TTC549 (cell line): ENCODE results near the gene ATXN7L3.
"Not testable (repeated sequence)": the region's sequence is repeated elsewhere in the genome, so short reads cannot be mapped to it uniquely, and the experiment has no call there.

ENCODE experiments used
- FAIRE-seq: peaks from 2 replicates; lab custom pipeline; 2012; peaks lifted over from hg19 to GRCh38; lab: Jason Lieb, UNC

Gene ATXN7L3

DNA sequence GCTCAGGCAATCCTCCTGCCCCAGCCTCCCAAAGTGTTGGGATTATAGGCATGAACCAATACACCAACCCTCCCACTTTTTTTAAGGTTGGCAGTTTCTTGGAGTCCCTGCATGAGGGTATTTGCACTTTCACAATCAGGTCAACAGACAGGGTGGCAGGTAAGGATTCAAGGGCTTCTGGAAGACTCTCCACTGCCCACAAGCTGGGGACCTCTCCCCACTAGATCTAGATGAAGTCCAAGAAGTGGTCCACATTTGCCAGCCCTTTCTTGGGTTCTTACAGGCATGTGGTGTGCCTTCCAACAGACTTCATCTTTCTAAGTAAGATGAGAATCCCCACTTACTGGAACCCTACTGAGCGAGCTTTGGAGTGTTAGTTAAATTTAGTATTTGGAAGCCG, 25.3 kb downstream of the ATXN7L3 start:
- FAIRE-seq, result no peak

DNA sequence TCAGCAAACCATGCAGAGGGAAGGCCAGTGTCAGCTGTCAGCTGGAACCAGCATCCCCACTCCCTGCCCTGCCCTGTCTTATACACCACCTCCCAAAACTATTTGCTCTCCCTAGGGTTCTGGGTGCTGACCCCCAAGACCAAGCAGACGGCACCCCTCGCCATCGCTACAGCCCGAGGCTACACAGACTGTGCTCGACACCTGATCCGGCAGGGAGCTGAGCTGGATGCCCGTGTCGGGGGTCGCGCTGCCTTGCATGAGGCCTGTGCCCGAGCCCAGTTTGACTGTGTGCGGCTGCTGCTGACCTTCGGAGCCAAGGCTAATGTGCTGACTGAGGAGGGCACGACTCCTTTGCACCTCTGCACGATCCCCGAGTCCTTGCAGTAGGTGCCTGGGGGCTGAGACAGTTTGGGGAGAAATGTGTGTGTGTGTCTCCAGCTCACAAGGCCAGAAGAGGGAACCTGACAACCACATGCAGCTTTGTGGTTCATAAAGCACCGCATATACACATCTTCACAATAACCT, 27.7 kb downstream of the ATXN7L3 start:
- FAIRE-seq, result no peak

- FAIRE-seq, result no peak
These were observed 29.0 kb downstream of the ATXN7L3 start, which contains the start of gene ASB16 for GRCh38 chr17:44170499-44171201. TSS of gene ASB16 (plus strand) at chr17:44170704. CDS start at chr17:44170790, 86 bp downstream.

DNA sequence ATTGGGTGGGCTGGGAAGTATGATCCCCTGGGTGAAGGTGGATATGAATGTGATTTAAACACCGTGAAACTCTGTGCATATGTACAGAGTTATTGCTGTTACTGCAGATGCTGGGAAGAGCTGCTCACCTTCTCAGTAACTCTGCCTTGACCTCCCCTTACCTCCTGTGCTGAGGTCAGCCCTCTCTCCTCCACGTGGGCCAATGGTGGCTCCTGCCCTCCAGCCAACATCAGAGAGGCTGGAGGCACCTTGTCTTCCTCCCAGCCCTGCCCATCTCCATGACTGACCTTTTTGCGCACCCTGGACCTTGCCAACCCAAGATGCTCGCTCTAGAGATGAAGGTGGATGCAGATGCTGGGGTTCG, 29.6 kb downstream of the ATXN7L3 start:
- FAIRE-seq, result no peak

DNA sequence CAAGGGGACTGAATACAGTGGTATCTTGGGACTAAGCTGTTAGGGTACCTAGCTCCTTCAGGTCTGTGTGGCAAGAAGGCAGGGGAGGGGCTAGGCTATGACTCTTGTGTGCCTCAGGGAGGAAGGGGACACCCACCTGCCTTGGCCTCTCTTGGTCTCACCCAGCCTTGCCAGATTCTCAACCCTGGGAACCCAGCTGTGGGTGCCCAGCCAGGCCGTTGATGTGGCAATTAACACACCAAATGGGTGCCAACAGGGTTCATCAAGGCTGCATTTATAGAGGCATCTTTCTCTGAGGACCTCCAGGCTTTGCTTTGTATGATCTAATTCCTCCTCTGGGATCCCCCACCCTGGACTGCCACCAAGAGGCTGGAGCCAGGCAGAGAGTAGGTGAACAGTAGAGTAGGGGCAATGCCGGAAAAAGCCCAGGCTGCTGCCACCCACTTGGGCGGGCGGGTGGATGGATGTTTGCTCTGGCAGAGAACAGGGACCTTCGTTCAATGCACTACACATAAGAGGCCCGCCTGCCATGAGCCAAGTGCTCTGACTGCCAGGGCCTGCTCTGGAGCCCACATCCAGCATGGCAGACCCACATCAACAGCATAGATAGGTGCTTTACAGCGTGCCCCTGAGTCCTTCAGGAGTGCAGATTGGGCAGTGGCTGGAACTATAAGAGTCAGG, 32.4 kb downstream of the ATXN7L3 start:
- no peak for FAIRE-seq

DNA sequence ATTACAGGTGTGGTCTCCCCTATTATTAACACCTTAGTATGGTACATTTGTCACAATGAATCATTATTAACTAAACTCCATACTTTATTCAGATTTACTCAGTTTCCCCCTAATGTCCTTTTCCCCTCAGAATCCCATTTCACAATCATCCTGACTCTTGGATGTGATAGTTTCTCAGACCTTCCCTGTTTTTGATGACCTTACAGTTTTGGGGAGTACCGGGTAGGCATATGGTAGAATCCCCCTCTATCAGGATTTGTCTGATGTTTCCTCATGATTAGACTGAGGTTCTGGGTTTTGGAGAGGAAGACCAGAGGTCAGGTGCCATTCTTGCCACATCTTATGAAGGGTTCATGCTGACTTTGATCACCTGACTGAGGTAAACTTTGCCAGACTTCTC, 35.2 kb downstream of the ATXN7L3 start:
- no peak for FAIRE-seq

DNA sequence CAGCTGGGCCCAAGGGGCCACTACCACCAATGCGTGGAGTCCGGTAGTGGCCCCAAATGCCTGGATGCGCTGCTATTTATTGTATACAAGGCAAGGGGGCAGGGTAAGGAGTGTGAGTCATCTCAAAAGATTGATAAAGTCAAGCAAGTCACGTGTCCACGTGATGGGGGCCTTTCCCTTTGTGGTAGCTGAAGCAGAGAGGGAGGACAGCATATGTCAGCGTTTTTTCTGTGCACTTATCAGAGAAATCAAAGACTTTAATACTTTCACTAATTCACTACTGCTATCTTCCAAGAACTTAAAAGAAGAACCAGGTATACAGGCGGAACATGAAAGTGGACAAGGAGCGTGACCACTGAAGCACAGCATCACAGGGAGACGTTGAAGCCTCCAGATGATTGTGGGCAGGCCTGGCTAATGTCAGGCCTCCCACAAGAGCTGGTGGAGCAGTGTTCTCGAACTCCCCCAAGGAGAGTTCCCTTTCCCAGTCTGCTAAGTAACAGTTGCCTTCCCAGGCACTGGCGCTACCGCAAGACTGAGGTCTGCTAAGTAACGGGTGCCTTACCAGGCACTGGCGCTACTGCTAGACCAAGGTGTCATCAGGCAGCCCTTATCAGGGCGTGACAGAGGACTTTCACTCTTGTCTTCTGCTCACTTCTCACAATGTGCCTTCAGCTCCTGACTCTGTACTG, 40.0 kb downstream of the ATXN7L3 start:
- no peak for FAIRE-seq

DNA sequence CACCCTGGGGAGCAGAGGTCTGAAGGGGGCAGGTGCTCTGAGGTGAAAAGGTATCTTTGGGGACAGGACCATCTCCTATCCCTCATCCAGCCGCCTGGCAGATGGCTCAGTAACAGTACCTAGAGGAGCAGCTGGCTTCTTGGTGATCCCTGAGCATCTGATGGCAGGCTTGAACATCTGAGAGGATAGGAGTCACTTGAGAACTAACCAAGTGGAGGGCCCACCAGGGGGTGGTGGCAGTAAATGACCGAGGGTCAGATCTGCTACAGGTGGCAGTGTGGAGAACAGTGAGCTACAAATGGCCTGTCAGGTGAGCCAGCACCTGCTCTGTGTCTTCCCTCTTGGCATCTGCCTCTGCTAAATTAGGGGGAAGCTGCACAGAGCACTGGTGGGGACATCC, 44.2 kb downstream of the ATXN7L3 start:
- no peak for FAIRE-seq

GRCh38 chr17:44152875-44153274, 46.8 kb downstream of the ATXN7L3 start:
- no peak for FAIRE-seq

GRCh38 chr17:44149750-44150329, 49.8 kb downstream of the ATXN7L3 start:
- FAIRE-seq, result no peak

DNA sequence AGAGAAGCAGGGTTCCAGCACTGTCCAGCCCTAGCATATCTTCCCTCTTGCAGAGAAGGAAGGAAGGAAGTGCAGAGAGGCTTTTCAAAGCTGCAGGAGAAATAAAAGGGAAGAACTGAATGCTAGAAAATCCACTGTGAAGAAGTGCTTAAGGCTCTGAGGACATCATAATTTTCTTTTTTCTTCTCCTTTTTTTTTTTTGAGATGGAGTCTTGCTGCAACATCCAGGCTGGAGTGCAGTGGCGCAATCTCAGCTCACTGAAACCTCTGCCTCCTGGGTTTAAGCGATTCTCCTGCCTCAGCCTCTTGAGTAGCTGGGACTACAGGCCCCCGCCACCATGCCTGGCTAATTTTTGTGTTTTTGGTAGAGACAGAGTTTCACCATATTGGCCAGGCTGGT, 50.6 kb downstream of the ATXN7L3 start:
- not testable (repeated sequence) for FAIRE-seq

DNA sequence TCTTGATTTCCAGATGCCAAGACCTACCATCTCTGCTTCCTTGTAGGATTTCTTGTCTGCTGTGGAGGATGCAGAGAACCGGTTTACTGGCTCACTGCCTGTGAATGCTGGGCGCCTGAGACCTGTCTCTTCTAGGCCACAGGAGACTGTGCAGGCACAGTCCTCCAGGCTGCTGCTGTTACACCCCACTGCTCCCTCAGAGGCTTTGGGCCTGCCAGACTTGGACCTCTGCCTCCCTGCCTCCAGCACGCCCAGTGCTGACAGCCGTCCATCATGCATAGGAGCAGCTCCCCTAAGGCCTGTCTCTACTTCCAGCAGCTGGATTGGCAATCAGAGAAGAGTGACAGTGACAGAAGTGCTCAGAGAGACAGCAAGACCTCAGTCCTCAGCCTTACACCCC, 51.9 kb downstream of the ATXN7L3 start:
- no peak for FAIRE-seq

GRCh38 chr17:44146375-44147346, 53.0 kb downstream of the ATXN7L3 start:
- FAIRE-seq, result no peak

GRCh38 chr17:44144966-44145739, 54.5 kb downstream of the ATXN7L3 start:
- FAIRE-seq, result no peak

- FAIRE-seq, result not testable (repeated sequence)
These were observed 55.8 kb downstream of the ATXN7L3 start for GRCh38 chr17:44143921-44144320.
